ENCODE results near the gene TCTN3. TPM values are rescaled to one million over a fixed set of nuclear protein-coding genes. Genes with fewer than 3 reads are reported as not detected.
"Not testable (repeated sequence)": the region's sequence is repeated elsewhere in the genome, so short reads cannot be mapped to it uniquely, and the experiment has no call there.

The TCTN3 gene
- total RNA-seq, 1 donor from 2014 or later = 60.4 TPM

- intact Hi-C loops (cut with micrococcal nuclease) = loop anchor here (2.0 to 10.0 kb wide), 5 partner anchors 16 to 1991 kb away; partner anchors contain the start of genes FRA10AC1, LCOR, MORN4 and PDLIM1
These were observed 558 bp downstream of the TCTN3 start for GRCh38 chr10:95693071-95693667.

DNA sequence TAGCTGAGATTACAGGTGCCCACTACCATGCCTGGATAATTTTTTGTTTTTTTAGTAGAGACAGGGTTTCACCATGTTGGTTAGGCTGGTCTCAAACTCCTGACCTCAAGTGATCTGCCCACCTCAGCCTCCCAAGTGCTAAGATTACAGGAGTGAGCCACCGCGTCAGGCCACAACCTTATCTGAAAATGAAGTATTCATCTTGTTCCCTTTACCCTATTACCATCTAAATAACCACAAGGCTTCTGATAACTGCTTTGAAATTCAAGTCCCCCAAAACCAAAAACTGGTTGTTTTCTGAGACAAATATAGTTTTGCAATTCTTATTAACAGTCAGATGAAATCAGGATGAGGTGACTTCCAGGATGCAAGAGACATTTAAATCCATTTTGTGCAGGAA lies 2.4 kb downstream of the TCTN3 start:
- intact Hi-C loops (cut with micrococcal nuclease) = loop anchor here (5.0 to 10.0 kb wide), 4 partner anchors 396 to 1989 kb away; partner anchors contain the start of genes FRA10AC1, LCOR, MORN4 and PDLIM1

- intact Hi-C loops (cut with micrococcal nuclease) = loop anchor here (1.0 kb wide), 1 partner anchor 177 kb away; no protein-coding TSS in a partner anchor
These were observed 5.1 kb downstream of the TCTN3 start for GRCh38 chr10:95688648-95689047.

GRCh38 chr10:95683966-95684365 lies 9.8 kb downstream of the TCTN3 start:
- intact Hi-C loops (cut with micrococcal nuclease) = no loop called here

DNA sequence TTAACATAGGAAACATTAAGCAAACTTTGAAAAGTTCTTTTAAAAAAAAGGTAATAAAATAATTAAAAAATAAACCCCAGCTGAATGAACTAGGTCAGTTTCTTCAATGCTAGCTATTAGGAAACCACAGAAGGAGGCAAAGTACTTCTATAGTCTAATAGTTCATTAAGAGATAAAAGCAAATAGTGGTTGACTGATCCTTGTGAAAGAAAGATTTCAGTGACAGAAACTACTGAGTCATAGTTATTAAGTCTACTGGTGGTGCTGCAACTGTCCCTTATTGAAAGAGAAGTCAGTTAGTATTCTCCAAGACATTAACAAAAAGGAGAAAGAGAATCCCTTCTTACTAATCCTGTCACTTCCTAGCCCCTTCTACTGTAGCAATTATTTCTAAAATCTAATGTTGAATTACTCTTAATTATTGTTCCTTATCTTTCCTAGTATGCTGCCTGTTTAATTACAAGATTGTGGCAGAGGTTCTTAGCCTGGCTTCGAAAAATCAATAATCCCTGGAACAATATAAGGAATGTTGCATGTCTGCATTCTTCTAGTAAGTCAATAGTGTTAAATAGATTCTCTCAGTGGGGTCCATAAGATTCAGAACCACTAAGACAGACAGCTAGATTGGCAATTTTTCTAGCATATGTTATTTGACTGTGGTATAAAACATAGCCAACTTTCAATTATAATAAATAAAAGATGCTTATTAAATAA lies 18.2 kb downstream of the TCTN3 start:
- intact Hi-C loops (cut with micrococcal nuclease) = loop anchor here (2.0 kb wide), 1 partner anchor 17 kb away; the partner anchor contains the start of gene TCTN3

GRCh38 chr10:95674643-95675042 lies 19.1 kb downstream of the TCTN3 start:
- intact Hi-C loops (cut with micrococcal nuclease) = no loop called here

DNA sequence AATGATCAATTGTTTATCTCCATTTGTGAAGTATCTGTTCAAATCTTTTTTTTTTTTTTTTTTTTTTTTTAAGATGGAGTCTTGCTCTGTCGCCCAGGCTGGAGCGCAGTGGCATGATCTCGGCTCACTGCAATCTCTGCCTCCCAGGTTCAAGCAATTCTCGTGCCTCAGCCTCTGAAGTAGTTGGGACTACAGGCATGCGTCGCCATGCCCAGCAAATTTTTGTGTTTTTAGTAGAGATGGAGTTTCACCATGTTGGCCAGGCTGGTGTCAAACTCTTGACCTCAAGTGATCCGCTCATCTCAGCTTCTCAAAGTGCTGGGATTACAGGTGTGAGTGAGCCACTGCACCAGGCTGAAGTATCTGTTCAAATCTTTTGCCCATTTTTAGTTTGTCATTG lies 21.1 kb downstream of the TCTN3 start:
- intact Hi-C loops (cut with micrococcal nuclease) = not testable (repeated sequence)

- intact Hi-C loops (cut with micrococcal nuclease) = no loop called here
These were observed 29.2 kb downstream of the TCTN3 start for GRCh38 chr10:95664543-95664942.

DNA sequence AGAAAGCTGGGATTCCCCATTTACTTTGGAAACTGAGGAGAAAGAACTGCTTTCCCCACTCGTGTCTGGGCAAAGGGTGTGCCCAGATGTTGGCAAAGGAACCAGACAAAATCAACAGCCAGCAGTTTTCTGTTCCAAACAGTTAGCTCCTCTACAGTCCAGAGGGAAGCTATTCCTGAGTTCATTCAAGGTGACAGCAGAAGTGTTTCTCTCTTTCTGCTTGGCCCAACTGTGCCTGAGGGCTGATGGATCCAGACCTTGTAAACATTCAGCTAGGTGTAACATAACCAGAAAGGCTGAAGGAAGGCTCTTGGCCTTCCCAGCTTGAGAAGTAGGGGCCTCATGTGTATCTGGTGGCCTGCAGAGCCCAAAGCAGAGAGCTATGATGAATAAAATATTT lies 30.2 kb downstream of the TCTN3 start:
- intact Hi-C loops (cut with micrococcal nuclease) = no loop called here

DNA sequence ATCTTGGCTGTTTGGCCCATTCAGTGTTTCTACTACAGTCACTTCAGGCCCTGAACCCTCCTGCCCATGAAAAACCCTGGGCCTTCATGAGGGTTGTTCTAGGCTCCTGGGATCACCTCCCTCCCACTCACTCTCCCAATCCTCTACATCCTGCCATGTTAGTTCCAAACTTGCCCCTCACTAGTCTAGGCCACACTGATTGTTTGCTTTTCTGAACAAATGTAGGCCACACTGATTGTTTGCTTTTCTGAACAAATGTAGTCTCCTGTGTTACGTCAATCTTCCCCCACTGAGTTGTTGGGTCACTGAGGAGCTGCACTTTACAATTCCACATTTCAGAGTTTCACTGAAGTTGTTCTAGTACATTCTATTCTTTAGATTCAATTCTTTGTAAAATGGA lies 31.9 kb downstream of the TCTN3 start:
- intact Hi-C loops (cut with micrococcal nuclease) = no loop called here

DNA sequence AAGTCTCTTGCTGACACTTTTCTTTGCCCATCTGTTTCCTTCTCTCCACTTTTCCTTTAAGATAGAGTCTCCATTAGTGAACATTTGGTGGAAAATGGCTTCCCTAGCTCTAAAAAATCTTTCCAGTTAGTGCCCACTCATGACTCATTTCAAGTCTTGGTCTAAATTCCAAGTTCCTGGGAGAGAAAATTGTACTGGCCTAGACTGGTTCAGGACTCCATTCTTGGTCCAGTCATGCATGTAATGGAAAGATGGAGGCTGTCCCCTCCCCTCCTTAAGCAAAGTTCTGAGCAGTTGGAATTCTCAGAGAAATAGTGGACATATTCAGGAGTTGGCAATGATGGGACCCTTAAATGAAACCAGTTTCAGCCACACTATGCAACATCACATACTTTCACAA lies 33.4 kb downstream of the TCTN3 start:
- intact Hi-C loops (cut with micrococcal nuclease) = no loop called here

GRCh38 chr10:95657250-95657649 lies 36.5 kb downstream of the TCTN3 start:
- intact Hi-C loops (cut with micrococcal nuclease) = loop anchor here (10.0 kb wide), 3 partner anchors 362 to 1638 kb away; partner anchors contain the start of genes ARHGAP19, CCNJ and PDLIM1

GRCh38 chr10:95656291-95657164 lies 37.2 kb downstream of the TCTN3 start, which contains the start of gene ALDH18A1:
ALDH18A1 (minus strand) TSS chr10:95656711; CDS start chr10:95653377, 3,334 bp downstream.
- intact Hi-C loops (cut with micrococcal nuclease) = loop anchor here (1.0 to 10.0 kb wide), 9 partner anchors 38 to 1638 kb away; partner anchors contain the start of genes ARHGAP19, CC2D2B, CCNJ and PDLIM1

DNA sequence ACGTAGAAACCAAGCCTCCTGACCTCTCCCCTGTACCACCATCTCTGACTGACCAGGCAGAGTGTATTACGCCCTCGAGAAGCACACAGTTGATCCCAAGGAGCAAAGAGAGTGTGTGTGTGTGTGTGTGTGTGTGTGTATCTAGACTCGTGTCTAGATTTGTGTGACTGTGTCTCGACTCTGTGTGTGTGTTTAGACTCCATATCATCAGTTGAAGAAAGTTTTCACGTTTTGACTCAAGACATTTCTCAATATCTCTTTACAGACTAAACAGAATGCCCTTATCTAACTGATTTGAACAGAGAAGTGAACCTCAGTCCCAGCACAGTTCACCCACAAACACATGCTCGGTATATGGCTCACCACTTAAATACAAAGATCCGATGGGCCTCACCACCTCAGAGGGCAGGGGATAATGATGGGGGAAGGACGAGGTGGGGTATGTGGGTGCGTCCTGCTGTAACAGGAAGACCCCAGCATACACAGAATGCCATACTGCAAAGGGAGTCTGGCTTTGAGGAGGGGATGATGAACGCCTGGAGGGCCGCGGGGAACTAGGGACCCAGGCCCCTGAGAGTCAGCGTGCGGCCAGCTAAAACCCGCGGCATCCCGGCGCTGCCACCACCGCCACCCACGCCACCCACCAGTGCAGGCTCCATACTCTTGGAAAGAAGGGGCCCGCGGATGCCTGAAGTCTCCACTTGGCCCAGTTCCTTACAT lies 38.0 kb downstream of the TCTN3 start:
- intact Hi-C loops (cut with micrococcal nuclease) = loop anchor here (1.0 to 10.0 kb wide), 9 partner anchors 39 to 1639 kb away; partner anchors contain the start of genes ARHGAP19, CC2D2B, CCNJ and PDLIM1

GRCh38 chr10:95653895-95654294 lies 39.8 kb downstream of the TCTN3 start:
- intact Hi-C loops (cut with micrococcal nuclease) = loop anchor here (5.0 to 10.0 kb wide), 4 partner anchors 359 to 1641 kb away; partner anchors contain the start of genes ARHGAP19, CCNJ, LCOR and PDLIM1

DNA sequence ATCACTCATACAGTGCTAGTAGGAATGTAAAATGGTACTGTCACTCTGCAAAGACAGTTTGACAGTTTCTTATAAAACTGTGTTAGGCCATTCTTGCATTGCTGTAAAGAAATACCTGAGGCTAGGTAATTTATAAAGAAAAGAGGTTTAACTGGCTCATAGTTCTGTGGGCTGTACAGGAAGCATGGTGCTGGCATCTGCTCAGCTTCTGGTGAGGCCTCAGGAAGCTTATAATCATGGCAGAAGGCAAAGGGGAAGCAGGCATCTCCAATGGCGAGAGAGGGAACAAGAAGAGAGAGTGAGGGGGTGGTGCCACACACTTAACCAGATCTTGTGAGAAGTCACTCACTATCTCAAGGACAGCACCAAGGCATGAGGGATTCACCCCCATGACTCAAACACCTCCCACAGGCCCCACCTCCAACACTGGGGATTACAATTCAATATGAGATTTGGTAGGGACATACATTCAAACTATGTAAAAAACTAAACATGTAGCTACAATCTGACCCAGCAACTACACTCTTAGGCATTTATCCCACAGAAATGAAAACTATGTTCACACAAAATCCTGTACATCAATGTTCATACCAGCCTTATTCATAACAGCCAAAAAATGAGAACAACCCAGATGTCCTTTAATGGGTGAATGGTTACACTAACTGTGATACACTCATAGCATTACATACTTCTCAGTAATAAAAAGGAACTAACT lies 42.2 kb downstream of the TCTN3 start:
- intact Hi-C loops (cut with micrococcal nuclease) = loop anchor here (5.0 to 10.0 kb wide), 4 partner anchors 357 to 1643 kb away; partner anchors contain the start of genes ARHGAP19, CCNJ, LCOR and PDLIM1

GRCh38 chr10:95650232-95650631 lies 43.5 kb downstream of the TCTN3 start:
- intact Hi-C loops (cut with micrococcal nuclease) = loop anchor here (5.0 to 10.0 kb wide), 4 partner anchors 355 to 1645 kb away; partner anchors contain the start of genes ARHGAP19, CCNJ, LCOR and PDLIM1

GRCh38 chr10:95648138-95648537 lies 45.6 kb downstream of the TCTN3 start:
- intact Hi-C loops (cut with micrococcal nuclease) = no loop called here

GRCh38 chr10:95646160-95646559 lies 47.6 kb downstream of the TCTN3 start:
- intact Hi-C loops (cut with micrococcal nuclease) = no loop called here

- intact Hi-C loops (cut with micrococcal nuclease) = no loop called here
These were observed 48.8 kb downstream of the TCTN3 start for GRCh38 chr10:95644901-95645300.
